Ovary (tissue), 3 donors: ENCODE data around the gene TENM4.

Experiments
- EP300 ChIP-seq: sonication (generic); formaldehyde crosslinking; IDR thresholded peaks from one replicate; pipeline ENCODE4 v1.6.1; 2017; ENCODE audit warnings: antibody characterized with exemption
- POLR2A ChIP-seq: fragments of 450-650 bp; IDR thresholded peaks from one replicate; pipeline ENCODE4 v1.6.1; 2017; ENCODE audit warnings: antibody characterized with exemption, mild to moderate bottlenecking, moderate library complexity
- TF ChIP-seq, protein P1 (sequence below), 3 donors: fragments of 450-650 bp in 2 of 3; fragments of 200-600 bp in 1 of 3; IDR thresholded peaks; one replicate each; pipeline versions ENCODE4 v1.5.1 to v1.8.0; 2016 to 2022; ENCODE audit warnings: antibody characterized with exemption in 3 of 3, mild to moderate bottlenecking in 1 of 3
- donor health status: DM: no; HTN: no; CAD: no.

DNA sequence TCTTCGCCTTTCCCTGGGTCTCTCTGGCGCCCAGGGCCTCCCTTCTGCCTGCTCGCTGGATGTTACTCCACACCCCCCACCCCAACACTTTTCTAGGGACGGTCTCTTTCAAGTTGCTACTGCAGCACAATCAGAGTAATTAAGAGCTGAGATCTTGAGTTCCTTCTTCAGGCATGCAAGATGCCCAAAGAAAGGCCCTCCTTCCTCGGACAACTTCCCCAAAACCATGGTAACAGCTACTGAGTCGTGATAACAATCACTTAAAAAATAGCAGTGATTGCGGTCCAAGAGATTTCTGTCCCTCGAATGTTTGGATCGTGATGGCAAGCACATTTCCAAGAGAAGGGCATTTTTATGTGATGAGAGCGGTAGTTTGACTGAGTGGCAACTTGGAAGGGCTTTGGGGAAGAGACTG is 638 bp upstream of the TENM4 start:
- TF ChIP-seq, protein P1, sequence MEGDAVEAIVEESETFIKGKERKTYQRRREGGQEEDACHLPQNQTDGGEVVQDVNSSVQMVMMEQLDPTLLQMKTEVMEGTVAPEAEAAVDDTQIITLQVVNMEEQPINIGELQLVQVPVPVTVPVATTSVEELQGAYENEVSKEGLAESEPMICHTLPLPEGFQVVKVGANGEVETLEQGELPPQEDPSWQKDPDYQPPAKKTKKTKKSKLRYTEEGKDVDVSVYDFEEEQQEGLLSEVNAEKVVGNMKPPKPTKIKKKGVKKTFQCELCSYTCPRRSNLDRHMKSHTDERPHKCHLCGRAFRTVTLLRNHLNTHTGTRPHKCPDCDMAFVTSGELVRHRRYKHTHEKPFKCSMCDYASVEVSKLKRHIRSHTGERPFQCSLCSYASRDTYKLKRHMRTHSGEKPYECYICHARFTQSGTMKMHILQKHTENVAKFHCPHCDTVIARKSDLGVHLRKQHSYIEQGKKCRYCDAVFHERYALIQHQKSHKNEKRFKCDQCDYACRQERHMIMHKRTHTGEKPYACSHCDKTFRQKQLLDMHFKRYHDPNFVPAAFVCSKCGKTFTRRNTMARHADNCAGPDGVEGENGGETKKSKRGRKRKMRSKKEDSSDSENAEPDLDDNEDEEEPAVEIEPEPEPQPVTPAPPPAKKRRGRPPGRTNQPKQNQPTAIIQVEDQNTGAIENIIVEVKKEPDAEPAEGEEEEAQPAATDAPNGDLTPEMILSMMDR (IDR thresholded peaks at IDR 0.05): no peak
- TF ChIP-seq POLR2A (no peak), EP300 (no peak)
